Hindlimb muscle (tissue), 1 donor: ENCODE results near the gene LAMA3. TPM values are rescaled to one million over a fixed set of nuclear protein-coding genes. Genes with fewer than 3 reads are reported as not detected.
"Not testable (repeated sequence)": the region's sequence is repeated elsewhere in the genome, so short reads cannot be mapped to it uniquely, and the experiment has no call there.

Experiments
- DNase-seq: peaks from one replicate; pipeline ENCODE4 v3.0.0-alpha.2; 2013
- polyA plus RNA-seq: library from polyadenylated mRNA; unstranded; fragments of 120-200 nt; gene quantifications from one replicate; pipeline ENCODE4 v1.2.1, GENCODE V29; 2013; ENCODE audit not compliant: insufficient read length

LAMA3 gene
- polyA plus RNA-seq, 1 donor = 3.1 TPM

DNA sequence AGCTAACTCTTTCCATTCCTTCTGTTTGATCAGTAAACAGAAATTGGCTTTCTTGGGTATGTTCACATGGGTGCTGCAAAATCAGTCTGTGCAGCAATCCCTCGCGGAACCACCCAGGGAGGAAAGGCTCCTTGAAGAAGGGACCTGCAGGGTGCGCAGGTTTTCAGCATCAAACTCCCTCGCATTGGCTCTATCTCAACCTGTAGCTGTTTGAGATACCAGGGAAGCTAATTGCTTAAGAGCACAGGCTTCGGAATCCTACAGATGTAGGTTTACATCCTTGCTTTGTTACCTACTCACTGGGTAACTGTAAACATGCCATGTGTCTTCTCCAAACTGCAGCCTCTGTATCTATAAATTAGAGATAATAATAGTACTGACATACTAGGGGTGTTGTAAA is 43.2 kb downstream of the LAMA3 start:
- DNase-seq = no peak

DNA sequence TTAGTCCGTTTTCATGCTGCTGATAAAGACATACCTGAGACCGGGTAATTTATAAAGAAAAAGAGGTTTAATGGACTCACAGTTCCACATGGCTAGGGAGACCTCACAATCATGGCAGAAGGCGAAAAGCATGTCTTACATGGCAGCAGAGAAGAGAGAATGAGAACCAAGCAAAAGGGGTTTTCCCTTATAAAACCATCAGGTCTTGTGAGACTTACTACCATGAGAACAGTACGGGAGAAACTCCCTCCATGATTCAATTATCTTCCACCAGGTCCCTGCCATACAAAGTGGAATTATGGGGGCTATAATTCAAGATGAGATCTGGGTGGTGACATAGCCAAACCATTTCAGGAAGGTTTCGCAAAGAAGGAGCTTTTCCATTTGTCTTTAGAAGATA is 44.0 kb downstream of the LAMA3 start:
- DNase-seq = not testable (repeated sequence)

DNA sequence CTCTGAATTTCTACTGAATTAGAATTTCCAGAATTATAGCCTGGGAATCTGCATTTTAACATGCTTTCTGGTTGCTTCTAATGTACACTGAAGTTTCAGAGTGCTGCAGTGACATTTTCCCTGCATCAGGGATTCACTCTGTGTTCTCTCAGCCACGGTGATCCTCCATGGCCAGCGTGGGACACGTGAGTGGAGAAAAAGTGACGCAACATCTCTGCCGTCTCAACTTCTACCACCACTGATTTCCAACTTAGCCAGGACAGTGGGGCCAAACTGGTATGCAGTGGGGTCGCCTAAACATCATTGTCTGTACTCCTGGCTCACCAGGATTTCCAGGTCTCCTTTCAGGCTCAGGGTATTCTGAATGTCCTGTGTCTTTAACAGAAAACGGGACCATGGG is 44.6 kb downstream of the LAMA3 start:
- no peak for DNase-seq

DNA sequence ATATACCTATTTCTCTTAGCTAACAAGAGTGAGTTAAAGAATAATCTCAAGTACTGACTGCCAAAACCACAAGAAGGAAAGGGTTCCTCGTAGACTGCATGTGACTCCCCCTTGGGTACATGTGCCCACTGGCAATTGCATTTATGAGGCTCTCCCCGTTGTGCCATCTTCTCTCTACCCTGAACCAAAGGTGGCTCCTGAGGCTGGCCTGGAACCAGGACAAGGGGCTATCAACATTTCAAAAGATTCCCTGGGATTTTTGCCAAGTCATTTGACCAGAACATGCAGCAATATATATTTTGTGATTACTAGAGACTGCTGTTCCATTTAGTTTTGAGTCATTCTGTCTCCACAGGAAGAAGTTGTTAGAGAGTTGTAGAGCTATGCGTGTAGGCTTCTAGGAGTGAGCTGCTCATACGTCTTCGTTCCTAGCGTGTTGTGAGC is 45.8 kb downstream of the LAMA3 start:
- DNase-seq = no peak

DNA sequence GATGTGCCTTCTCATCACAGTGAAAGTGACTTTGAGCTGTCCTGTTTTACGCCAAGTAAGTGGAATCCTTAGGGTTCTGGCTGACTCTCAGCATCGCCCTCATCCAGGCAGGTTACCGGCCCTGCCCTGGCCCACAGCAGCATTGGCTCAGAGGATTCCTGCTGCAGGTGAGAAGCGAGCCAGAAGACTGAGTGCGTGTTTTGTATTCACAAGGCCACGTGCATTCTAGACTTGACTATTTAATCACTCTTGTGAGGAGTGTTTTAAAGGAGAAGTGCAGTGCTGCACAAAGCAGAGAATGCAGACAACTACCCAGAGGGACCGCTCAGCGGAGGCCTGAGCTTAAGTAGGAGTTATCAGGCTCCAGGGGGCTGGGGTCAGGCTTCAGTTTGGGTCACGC is 48.3 kb downstream of the LAMA3 start:
- DNase-seq = no peak

DNA sequence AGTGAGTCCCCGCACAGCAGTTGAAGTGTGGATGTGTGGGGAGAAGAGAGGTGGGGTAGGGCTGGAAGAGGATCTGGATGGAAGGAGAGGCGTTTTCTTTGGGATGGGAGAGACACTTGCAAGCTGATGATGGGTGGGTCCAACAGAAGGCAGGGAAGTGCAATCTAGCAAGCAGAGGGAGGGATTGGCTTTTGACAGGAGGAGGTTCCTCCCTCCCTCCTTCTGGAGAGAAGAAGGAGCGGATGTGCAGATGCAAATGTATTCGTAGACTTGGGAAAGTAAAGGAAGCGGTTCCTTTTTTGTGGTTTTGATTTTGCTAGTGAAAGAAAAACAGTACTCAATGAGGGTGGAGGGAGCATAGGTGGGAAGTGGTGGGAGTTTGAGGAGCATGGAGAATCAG is 48.9 kb downstream of the LAMA3 start:
- no peak for DNase-seq

DNA sequence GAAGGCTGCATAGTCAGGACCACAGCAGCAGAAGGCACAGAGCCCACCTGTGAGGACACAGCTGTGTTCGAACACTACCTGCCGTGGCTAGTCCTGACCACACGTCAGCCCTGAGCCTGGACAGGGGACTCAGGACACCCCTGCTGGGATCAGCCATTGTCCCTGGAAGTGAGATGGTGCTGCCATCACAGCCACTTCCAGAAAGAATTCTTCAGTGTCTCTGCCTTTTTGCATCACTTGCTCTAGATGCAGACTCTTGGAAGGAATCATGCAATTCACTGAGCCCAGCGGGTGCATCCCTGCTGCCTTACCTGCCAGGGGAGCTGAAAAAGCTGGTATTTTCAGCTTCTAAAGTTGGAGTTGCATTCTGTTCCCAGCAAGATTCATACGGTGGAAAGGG is 49.3 kb downstream of the LAMA3 start:
- DNase-seq = no peak

DNA sequence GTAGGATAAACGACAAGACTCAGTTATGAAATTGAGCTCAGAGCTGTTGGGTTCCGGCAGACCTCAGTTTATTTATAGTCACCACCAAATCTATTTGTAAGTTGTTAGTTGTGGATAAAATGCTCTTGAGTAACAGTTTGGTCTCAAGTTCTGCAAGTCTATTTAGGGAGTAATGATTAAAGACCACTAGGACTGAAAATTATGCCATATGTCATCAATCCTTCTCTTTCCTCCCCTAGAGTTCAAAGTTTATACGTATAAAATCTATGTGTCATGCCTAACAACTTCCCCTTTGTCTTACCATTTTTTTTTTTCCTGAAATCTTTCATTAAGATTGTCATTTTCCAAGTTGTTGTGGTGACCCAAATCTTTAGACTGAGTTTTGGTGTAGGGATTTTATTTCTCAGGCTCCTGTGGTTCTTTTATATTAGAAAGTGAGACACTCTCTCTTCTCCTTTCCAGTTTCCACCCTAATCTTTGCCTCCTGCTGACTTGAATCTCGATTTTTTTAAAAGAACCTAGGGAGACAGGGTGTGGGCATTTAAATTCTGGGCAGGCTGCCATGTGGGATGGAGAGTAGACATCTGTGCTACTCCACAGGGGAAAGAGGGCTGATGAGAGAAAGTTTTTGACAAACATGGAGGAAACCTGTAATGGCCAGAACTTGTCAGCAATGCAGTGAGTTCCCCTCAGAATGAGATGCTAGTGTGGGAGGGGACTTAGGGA is 51.0 kb downstream of the LAMA3 start:
- no peak for DNase-seq

DNA sequence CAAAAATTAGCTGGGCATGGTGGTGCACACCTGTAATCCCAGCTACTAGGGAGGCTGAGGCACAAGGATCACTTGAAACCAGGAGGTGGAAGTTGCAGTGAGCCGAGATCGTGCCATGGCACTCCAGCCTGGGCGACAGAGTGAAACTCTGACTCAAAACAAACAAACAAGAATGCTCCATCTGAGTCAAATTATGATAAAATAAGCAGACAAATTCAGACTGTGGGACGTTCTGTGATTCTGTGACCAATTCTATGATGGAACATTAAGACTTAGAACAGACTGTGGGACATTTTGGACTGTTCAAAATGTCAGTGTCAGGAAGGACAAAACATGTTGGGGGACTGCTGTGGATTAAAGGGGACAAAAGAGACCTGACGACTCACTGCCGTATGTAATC is 52.7 kb downstream of the LAMA3 start:
- not testable (repeated sequence) for DNase-seq

DNA sequence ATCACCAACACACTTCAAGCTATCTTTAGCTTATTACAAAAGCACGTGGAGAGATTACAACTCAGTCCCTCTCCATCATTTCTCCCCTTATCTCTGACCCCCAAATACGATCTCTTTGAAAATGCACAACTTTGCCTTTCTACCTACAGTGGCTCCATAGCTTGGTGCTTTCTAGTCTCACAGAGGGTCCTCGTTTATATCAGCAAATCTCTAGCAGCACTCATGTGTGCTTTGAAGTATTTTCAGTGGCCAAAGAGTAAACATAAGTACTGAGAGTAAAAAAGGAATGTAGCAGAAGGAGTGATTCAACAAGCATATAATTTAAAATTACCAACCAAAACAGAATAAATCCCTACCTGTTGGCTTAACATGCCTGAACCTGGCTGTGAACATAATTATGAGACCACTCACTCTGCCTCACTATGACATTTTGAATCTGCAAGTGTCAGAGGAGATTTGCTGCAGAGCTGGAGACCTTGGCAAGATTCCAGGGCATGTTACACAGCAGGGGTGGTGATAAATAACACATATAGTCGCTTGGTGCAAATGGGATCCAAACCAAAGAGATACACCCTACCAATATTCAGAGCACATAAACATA is 54.6 kb downstream of the LAMA3 start:
- no peak for DNase-seq

DNA sequence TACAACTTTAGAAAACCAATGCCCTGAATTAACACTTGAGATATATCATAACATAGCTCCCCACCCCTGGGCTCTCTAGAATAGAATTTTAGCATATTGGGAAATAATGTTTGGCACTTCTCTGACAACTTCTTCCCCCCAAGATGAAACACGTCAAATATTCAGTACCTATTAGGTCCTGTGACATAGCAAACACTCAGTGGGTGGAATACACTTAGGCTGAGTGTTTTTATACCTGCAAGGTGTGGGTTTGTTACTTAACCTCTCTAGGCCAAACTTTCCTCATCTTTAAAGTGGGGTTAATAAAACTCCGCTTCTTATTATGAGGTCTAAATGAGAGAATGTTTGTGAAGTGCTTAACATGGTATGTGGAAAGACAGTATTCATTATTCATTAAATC is 56.1 kb downstream of the LAMA3 start:
- DNase-seq = no peak

DNA sequence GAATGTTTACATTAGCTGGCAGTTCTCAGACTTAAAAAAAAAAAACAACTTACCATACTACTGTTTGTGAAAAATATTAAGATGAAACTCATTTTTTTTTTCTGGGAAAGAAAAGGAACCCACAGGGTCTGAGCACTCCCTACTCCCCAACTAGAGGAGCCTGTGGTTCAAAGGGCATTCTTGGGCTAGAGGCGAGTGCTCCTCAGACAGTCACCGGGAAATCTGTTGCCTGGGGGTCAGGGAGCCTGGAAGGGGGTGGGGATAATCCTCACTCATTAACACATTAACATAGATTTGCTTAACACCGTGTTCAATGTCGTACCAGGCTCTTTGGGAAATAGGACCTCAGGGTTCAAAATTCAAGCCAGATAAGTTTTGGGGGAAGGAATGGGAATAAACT is 57.6 kb downstream of the LAMA3 start:
- no peak for DNase-seq

DNA sequence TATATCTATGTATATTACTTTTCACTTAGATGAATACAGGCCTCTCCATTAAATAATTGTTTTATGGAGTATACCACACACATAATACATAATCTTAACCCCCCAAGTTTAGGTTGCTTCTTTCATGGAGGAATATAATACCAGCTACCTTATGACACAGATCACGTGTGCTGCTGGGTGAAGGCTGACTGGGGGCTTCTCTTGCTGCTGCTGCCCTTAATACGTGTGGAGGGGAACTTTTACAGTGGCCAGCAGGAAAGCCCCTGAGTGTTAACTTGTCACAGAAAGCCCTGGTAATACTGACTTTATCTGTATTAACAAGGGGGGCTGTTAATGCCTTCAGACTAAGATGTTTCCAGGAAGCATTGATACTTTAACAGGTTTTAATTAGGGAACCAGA is 63.1 kb downstream of the LAMA3 start:
- no peak for DNase-seq

DNA sequence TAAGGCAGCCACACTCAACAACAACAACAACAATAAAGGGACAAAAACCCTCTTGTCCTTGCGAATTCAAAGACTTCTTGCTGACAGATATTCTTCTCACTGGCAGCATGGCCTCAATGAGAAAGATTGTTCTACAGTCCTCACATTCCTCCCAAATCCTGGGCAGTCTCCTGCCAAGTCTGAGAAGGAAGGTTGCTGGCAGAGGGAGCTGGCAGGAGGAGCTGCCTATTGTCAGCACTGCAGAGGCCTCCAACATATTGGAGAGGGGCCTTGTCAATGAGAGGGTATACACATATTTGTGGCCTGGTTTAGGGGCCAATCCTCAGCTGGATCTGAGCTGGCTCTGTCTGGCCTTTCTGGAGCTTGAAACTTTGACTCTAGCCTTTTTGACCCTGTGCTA is 63.5 kb downstream of the LAMA3 start:
- peak; percentile 20 for DNase-seq

DNA sequence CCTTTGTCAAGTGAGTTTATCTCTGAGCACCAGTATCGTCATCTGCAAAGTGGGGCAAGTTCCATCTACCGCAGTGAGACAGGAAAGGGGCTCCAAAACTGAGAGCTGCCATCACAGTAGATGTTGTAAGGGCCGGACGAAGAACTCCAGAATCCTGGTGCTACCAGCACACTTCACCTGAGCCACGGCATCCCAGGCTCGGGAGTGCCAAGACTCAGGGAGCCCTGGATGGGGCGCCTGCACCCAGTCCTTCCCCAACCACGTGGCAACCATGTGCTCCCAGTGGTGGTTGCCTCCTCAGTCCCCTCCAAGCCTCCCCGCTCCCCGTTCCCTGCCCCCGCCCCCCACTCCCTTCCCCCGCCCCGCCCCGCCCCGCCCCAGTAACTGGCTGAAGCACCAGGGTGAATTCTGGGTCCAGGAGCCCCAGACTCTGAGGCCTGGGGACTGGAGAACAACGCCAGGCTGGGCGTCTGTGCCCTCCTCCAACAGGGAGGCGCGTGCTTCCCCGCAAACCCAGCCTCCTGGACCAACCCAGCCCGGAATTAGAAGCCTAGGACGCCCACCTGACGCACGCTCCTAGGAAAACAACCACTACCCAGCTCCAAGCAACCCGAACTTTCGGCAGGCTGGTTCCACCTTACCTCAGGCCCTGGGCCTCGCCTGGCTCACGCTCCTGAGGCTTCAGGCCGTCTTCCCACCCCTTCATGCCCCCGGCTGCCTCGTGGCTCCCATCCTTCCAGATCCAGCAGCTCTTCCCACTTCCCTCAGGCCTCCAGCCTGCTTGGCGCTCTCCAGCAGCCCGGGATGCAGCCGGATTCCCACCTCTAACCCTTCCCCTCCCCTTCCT is 67.6 kb downstream of the LAMA3 start:
- DNase-seq = no peak

DNA sequence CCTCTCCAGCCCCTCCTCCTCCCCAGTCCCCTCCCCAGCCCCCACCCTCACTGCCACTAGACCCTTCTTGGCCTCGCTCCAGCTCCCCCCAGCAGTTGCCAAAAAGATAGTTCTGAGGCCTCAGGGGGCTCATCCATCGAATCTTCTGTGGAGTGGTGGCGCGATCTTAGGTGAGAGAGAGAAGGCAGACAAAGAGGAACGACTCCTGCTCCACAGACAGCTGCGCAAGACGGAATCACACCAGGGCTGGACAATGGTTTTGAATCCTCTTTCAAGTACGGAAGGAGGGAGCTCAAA is 68.1 kb downstream of the LAMA3 start:
- DNase-seq = no peak

DNA sequence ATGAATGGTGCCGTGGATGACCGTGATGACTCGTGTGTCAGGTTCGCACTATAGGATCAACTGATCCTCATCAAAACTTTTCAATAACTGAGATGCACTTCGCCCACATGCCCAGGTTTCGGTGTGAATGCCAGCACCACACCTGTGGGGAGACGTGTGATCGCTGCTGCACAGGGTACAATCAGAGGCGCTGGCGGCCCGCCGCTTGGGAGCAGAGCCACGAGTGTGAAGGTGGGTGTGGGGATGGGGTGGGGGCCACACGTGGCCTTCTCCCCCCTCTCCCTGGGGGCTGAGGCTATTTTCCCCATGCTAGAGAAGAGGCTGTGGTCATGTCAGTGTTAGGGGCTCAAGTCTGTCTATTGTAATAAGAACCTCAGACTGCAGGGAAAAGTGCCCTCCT is 69.0 kb downstream of the LAMA3 start:
- no peak for DNase-seq

DNA sequence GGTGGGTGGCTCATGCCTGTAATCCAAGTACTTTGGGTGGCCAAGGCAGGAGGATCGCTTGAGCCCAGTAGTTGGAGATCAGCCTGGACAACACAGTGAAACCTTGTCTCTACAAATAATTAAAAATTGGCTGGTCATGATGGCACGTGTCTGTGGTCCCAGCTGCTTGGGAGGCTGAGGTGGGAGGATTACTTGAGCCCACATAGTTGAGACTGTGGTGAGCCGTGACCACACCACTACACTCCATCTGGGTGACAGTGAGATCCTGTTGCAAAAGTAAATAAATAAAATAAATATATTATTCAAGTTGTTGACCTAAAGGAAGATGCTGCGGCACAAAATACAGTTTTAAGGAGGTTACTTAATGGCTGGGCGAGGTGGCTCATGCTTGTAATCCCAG is 72.7 kb downstream of the LAMA3 start:
- DNase-seq = no peak

DNA sequence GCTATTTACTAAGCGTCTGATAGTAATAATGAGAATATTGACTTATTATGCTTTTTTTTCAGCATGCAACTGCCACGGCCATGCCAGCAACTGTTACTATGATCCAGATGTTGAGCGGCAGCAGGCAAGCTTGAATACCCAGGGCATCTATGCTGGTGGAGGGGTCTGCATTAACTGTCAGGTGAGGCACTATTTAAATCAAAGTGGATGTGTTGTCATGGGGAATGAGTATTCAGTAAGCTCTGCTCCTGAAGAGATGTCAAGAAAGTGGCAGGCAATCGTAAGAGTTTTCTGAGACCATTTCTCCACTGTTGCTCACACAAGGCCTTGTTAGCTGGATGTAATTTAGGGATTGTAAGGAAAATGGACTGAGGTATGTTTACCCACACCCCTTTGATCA is 74.1 kb downstream of the LAMA3 start:
- no peak for DNase-seq

DNA sequence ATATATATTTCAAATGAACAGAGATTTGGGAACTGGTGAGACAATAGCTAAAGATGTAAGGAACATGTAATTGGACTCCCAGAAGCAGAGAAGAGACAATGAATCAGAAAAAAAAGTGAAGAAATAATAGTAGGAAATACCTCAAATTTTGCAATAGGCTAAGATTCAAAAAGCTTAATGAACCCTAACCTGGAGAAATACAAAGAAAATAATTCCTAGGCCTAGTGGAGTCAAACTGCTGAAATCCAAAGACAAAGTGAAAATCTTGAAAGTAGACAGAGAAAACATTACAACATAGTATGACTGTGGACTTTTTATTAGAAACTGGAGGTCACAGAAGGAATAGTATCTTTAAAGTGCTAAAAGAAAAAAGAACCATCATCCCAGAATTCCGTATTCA is 76.7 kb downstream of the LAMA3 start:
- DNase-seq = no peak

DNA sequence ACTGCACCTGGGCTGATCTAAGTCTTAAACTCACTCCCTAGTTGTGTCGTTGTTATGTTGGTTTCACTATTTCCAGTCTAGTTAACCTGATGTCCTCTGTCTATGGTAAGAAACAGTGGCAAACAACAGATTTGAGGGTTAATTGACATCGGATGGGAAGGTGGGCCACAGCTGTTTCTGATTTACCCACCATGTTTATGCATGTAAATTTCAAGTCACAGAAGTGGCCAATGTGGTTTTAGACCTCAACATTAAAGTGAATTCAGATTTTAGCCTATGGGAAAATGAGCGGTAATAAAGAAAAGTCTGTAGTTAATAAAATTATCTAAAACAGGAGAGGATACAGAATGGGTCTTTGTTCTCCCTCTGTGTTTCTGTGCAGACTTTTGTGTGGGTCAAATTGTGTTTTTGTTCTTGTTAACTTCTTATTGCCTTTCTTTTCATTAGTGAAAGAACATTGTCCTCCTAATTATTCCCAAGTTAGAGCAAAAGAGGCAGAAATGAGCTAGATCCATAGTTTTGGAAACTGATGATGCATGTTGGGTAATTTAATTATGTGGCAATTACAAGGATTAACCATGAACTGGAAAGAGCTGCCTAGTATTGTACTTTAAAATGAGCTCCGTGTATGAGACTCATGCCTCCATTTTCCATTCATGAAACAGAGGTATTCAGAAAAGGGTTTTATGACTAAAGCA is 83.2 kb downstream of the LAMA3 start:
- no peak for DNase-seq

DNA sequence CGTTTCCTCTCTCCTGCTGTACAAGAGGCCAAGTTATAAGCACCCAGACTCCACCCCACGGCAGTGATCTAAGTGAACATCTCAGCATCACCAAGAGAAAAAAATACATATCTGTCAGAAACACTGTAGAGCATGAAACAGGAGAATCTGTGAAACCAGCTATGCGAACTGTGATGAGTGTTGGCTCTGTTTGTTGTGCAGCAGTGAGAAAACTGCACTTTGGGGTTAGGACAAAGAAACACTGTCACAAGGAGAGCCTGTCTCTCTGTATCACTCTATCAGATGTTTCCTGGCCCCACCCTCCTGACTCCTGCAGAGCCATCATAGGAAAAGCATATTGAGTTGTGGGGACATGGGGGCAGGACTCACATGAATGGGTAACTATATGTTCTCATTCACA is 87.1 kb downstream of the LAMA3 start:
- no peak for DNase-seq

DNA sequence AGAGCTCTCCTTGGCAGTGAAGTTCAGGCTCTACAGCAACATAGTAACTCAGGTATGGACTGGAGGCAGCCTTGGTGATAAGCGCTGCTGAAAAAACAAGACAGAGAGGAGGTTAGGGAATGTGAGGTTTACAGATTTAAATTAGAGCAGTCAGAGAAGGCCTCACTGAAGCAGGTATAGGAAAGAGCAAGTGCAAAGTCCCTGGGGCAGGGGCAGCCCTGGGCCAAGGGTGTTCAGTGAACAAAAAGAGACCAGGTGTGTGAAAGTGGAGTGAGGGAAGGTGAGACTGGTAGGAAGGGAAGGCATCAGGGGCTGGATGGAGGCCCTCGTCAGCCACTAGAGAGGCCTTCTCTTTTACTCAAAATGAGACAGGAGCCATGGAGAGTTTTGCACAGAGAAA is 89.6 kb downstream of the LAMA3 start:
- DNase-seq = no peak
